Thyroid gland (tissue), 4 donors: ENCODE measurements around the gene MAMSTR. TPM values are rescaled to one million over a fixed set of nuclear protein-coding genes. Genes with fewer than 3 reads are reported as not detected.

ENCODE experiments used
- DNase-seq, 2 donors: peaks; one replicate each; pipeline ENCODE4 v3.0.0-alpha.2; 2019
- H3K27ac ChIP-seq, 3 donors: fragments of 200-600 bp; sonication (generic); 1 replicate in 2 of 3; 2 replicates in 1 of 3; pipeline ENCODE4 v1.5.1; 2016 to 2019; ENCODE audit warnings: mild to moderate bottlenecking in 1 of 3, moderate library complexity in 1 of 3
- H3K27me3 ChIP-seq: fragments of 200-600 bp; sonication (generic); one replicate; pipeline ENCODE4 v1.5.1; 2019
- H3K36me3 ChIP-seq, 2 donors: fragments of 200-600 bp; sonication (generic); one replicate each; pipeline ENCODE4 v1.5.1; 2016 to 2019
- H3K4me1 ChIP-seq, 2 donors: fragments of 200-600 bp; sonication (generic); one replicate each; pipeline ENCODE4 v1.5.1; 2017 to 2019
- H3K4me3 ChIP-seq, 3 donors: fragments of 200-600 bp; sonication (generic); replicated peaks in 1 of 3; 1 replicate in 2 of 3; 2 replicates in 1 of 3; pipeline ENCODE4 v1.5.1; 2016; ENCODE audit warnings: mild to moderate bottlenecking in 1 of 3
- H3K9me3 ChIP-seq: fragments of 200-600 bp; sonication (generic); one replicate; pipeline ENCODE4 v1.5.1; 2017
- CTCF ChIP-seq, 6 experiments: fragments of 200-600 bp in 3 of 6; fragments of 450-650 bp in 3 of 6; sonication (generic) in 3 of 6; IDR thresholded peaks; one replicate each; pipeline ENCODE4 v1.5.1; 2016 to 2019; ENCODE audit warnings: antibody characterized with exemption in 6 of 6, mild to moderate bottlenecking in 2 of 6, inconsistent platforms in 1 of 6, moderate library complexity in 1 of 6
- POLR2A ChIP-seq, 2 donors: fragments of 450-650 bp; IDR thresholded peaks; one replicate each; pipeline ENCODE4 v1.6.1; 2017; ENCODE audit warnings: antibody characterized with exemption in 2 of 2, mild to moderate bottlenecking in 2 of 2, moderate library complexity in 1 of 2
- WGBS, 2 donors: methylation state at CpG; one replicate each; pipeline ENCODE4 v1.1.5; 2017; 5-methylcytosine and 5-hydroxymethylcytosine counted together
- intact Hi-C: fragments of 100-400 bp; cut with DNase I; formaldehyde crosslinking; loops from one replicate; pipeline ENCODE4 v1.15.1; 2023
- total RNA-seq, 4 donors: library from RNA; depleted of rRNA; stranded (reverse); fragments of >200 nt; gene quantifications; one replicate each; pipeline ENCODE4 v1.2.3, GENCODE V29; 2016

MAMSTR gene
- total RNA-seq, 4 donors from 2014 or later, result 0.29 to 0.67 (median 0.54) TPM; not detected in 1

- intact Hi-C loops, result no loop called here
Observed at GRCh38 chr19:48757741-48758144, 38.2 kb upstream of the MAMSTR start.

GRCh38 chr19:48757089-48757675 lies 37.7 kb upstream of the MAMSTR start:
- WGBS, 2 donors, result 84 to 98% methylated on average over 4 to 10 of the region's 12 CpGs
- no peak for DNase-seq
- Histone ChIP-seq H3K27ac (no peak overlapping the region), H3K36me3 (no peaks in the 10 kb centered on the region), H3K4me3 (no peak overlapping the region), H3K27me3 (no peaks in the 10 kb centered on the region), H3K4me1 (peaks cover 4 to 13% of the 10 kb centered on the region in 2 donors), H3K9me3 (no peaks in the 10 kb centered on the region)
- no peak for TF ChIP-seq CTCF (IDR thresholded peaks at IDR 0.05)
- no peak for TF ChIP-seq POLR2A (IDR thresholded peaks at IDR 0.05)
- intact Hi-C loops, result no loop called here

More at GRCh38 chr19:48757741-48758144, 38.2 kb upstream of the MAMSTR start:
- Histone ChIP-seq H3K4me3 (no peak overlapping the region), H3K27me3 (no peaks in the 10 kb centered on the region), H3K36me3 (no peaks in the 10 kb centered on the region), H3K27ac (no peak overlapping the region), H3K4me1 (peaks cover 4 to 7% of the 10 kb centered on the region in 2 donors), H3K9me3 (no peaks in the 10 kb centered on the region)
- no peak for TF ChIP-seq POLR2A (IDR thresholded peaks at IDR 0.05)
- no peak for TF ChIP-seq CTCF (IDR thresholded peaks at IDR 0.05)
- WGBS, 2 donors, result 91 to 93% methylated on average over 9 to 13 of the region's 14 CpGs
- no peak for DNase-seq

GRCh38 chr19:48756686-48757085 lies 37.2 kb upstream of the MAMSTR start:
- DNase-seq, result no peak
- no peaks in the 10 kb centered on the region for H3K36me3 ChIP-seq
- no peaks in the 10 kb centered on the region for H3K9me3 ChIP-seq
- no peak overlapping the region for H3K27ac ChIP-seq
- no peaks in the 10 kb centered on the region for H3K27me3 ChIP-seq
- TF ChIP-seq POLR2A (IDR thresholded peaks at IDR 0.05), result no peak
- no peak for TF ChIP-seq CTCF (IDR thresholded peaks at IDR 0.05)
- WGBS, 2 donors, result 85 to 91% methylated on average over 9 of the region's 9 CpGs
- H3K4me1 ChIP-seq, result peaks cover 4 to 17% of the 10 kb centered on the region in 2 donors
- no peak overlapping the region for H3K4me3 ChIP-seq
- intact Hi-C loops, result no loop called here

- Histone ChIP-seq H3K4me1 (peaks cover 4 to 17% of the 10 kb centered on the region in 2 donors), H3K27me3 (no peaks in the 10 kb centered on the region), H3K4me3 (no peak overlapping the region), H3K27ac (no peak overlapping the region), H3K9me3 (no peaks in the 10 kb centered on the region), H3K36me3 (no peaks in the 10 kb centered on the region)
- DNase-seq, result no peak
- intact Hi-C loops, result no loop called here
- no peak for TF ChIP-seq POLR2A (IDR thresholded peaks at IDR 0.05)
- no peak for TF ChIP-seq CTCF (IDR thresholded peaks at IDR 0.05)
- WGBS, 2 donors, result 23 to 84% methylated on average over 3 to 6 of the region's 11 CpGs
Observed at GRCh38 chr19:48756212-48756611, 36.7 kb upstream of the MAMSTR start.

- no peak for DNase-seq
- H3K4me1 ChIP-seq, result peaks cover 4 to 17% of the 10 kb centered on the region in 2 donors
- H3K36me3 ChIP-seq, result no peaks in the 10 kb centered on the region
- no peak overlapping the region for H3K27ac ChIP-seq
- no peak overlapping the region for H3K4me3 ChIP-seq
- intact Hi-C loops, result no loop called here
- TF ChIP-seq POLR2A (IDR thresholded peaks at IDR 0.05) (no peak), CTCF (IDR thresholded peaks at IDR 0.05) (no peak)
- 53 to 63% methylated on average over 5 of the region's 5 CpGs for WGBS, 2 donors
- H3K27me3 ChIP-seq, result no peaks in the 10 kb centered on the region
- H3K9me3 ChIP-seq, result no peaks in the 10 kb centered on the region
Observed at GRCh38 chr19:48755787-48756186, 36.3 kb upstream of the MAMSTR start.
